ENCODE results near the gene LONP1. TPM values are rescaled to one million over a fixed set of nuclear protein-coding genes. Genes with fewer than 3 reads are reported as not detected.

LONP1 gene, protein sequence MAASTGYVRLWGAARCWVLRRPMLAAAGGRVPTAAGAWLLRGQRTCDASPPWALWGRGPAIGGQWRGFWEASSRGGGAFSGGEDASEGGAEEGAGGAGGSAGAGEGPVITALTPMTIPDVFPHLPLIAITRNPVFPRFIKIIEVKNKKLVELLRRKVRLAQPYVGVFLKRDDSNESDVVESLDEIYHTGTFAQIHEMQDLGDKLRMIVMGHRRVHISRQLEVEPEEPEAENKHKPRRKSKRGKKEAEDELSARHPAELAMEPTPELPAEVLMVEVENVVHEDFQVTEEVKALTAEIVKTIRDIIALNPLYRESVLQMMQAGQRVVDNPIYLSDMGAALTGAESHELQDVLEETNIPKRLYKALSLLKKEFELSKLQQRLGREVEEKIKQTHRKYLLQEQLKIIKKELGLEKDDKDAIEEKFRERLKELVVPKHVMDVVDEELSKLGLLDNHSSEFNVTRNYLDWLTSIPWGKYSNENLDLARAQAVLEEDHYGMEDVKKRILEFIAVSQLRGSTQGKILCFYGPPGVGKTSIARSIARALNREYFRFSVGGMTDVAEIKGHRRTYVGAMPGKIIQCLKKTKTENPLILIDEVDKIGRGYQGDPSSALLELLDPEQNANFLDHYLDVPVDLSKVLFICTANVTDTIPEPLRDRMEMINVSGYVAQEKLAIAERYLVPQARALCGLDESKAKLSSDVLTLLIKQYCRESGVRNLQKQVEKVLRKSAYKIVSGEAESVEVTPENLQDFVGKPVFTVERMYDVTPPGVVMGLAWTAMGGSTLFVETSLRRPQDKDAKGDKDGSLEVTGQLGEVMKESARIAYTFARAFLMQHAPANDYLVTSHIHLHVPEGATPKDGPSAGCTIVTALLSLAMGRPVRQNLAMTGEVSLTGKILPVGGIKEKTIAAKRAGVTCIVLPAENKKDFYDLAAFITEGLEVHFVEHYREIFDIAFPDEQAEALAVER
- 83.1 TPM for total RNA-seq

DNA sequence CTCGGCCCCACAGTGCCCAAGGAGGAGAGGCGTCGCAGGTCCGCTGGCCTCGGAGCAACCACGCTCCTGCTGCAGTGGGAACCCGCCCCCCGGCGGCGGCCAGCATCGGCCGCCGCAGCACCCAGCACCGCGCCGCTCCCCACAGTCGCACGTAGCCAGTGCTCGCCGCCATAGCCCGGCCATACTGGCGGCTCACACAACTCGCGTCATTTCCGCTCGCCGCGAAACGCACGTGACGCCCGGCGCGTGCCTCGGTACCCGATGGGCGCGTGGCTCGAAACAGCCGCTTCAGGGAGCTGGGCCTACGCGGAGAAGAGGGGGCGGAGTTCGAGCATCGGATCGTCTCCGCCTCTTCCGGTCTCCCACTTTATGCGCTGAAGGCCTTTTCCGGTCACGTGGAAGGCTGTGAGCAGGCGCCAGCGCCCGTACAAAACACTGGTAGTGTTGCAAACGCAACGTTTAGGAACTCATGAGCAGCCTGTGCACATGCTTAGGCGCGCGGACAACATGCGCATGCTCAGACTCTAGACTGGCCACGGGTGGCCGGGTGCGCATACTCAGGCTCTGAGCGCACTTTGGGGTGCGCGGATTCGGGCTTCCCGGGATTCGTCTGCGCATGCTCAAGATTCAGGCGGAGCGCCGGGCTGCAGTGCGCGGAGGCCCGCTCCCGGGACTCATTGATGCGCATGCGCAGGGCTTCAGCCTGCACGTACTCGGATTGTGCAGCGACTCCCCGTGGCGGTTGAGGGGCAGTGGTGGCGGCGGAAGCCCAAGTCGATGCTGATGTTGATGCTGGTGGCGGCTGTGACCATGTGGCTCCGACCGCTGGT lies at the start of gene LONP1, which contains the start of gene CATSPERD:
Gene LONP1, minus strand, starts transcription at position 186 of the 830 bp plus-strand sequence. Its CDS starts 14 bp downstream, at position 172.
Gene CATSPERD, plus strand, starts transcription at position 677 of the 830 bp plus-strand sequence. Its CDS starts 101 bp downstream, at position 778.

DNA sequence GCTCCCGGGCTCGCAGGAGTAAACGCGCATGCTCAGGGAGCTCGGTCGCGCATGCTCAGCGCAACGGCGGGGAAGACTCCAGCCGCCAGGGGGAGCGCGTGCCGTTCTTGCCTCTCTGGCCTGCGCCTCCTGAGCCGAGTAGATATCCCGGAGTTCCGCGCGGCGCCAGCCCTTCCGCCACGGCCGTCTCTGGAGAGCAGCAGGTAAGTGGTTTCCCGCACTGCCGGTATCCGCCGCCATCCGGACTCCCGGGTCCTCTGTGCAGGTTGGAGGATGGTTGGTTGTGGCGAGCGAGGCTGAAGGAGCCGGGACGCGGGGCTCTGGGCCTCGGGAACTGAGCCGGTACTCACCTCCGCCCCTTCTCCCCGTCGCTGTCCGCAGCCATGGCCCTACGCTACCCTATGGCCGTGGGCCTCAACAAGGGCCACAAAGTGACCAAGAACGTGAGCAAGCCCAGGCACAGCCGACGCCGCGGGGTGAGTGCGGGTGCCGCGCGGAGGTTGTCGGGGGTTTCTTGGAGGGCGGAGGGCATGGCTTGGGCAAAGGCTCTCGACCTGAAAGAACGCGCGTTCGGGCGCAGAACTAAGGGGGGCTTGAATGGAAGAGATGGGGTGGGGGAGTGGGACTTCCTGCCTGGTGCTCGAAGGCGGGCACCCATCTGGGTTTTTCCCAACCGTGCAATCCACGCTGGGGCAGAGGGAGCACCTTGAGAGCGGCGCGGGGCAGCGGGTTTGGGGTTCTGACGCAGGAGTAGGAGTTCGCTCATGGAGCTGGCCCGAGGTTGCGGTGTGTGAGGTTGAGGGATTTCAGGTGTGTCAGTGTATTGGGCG lies 29.6 kb downstream of the LONP1 start, which contains the start of gene RPL36:
Gene RPL36, plus strand, starts transcription at position 171 of the 830 bp plus-strand sequence. Its CDS starts 213 bp downstream, at position 384.

DNA sequence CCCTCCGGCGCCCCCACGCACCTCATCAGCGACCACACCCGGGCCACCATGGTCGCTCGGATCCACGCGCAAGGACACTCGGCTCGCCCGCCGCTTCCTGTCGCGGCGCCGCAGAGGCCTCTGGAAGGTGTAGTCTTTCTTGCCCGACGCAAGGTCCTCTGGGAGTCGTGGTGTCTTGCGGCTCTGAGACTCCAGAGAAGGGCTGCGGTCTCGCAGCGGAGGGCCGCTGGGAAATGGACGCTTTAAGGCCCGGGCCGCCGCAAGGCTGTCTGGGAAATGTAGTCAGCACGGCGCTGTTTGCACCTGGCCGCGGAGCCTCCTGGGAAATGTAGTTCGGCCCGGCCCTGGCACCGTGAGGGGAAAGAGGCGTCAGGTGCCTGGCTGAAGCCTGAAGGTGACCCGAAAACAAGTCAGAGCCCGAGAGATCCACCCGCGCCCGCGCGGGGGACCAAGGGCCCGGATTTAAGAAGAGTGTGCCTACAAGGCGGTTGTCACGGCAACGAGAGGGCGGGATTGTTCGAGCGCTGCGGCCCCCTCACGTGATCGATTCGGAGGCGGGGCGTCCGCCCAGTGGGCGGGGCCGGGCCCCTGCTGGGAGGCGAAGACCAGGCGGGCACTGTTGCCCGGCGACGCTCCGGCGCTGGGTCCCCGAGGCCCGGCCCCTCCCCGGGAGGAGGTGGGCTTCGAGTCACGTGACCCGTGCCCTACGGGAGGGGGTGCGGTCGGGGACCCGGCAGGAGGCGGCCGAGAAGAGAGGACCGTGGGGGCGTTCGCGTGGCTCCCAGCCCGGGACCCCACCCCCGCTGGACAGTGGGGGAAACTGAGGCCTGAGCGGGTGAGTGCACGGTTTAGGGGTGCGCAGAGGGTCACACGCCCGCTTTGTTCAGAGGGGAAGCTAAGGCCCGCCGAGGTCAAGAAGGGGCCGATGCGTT lies 39.2 kb downstream of the LONP1 start, which contains the start of the genes HSD11B1L and MICOS13:
Gene HSD11B1L, plus strand, starts transcription at position 591 of the 932 bp plus-strand sequence. CDS start 3,806 bp downstream, outside the sequence.
Gene MICOS13, minus strand, starts transcription at position 80 of the 932 bp plus-strand sequence. Its CDS starts 30 bp downstream, at position 50.

Other genes starting within 250 kb of the LONP1 start
- 0.93 TPM for gene TINCR, start 152.2 kb downstream of the LONP1 start, total RNA-seq
- gene SAFB2, start 97.4 kb downstream of the LONP1 start, total RNA-seq, result 80.2 TPM
- 118 TPM for gene SAFB, start 97.1 kb downstream of the LONP1 start, total RNA-seq
- gene MICOS13, start 39.6 kb downstream of the LONP1 start, total RNA-seq, result 90.4 TPM
- gene HSD11B1L, start 39.1 kb downstream of the LONP1 start, total RNA-seq, result 12.6 TPM
- gene RPL36, start 29.9 kb downstream of the LONP1 start, total RNA-seq, result 754 TPM
- not detected for gene CATSPERD, start 491 bp upstream of the LONP1 start, total RNA-seq
- gene PRR22, start 64.6 kb upstream of the LONP1 start, total RNA-seq, result 1.1 TPM
- 31.2 TPM for gene DUS3L, start 71.0 kb upstream of the LONP1 start, total RNA-seq
- gene NRTN, start 84.9 kb upstream of the LONP1 start, total RNA-seq, result 2.9 TPM
- 19.0 TPM for gene FUT6, start 119.6 kb upstream of the LONP1 start, total RNA-seq
- 0.41 TPM for gene FUT3, start 131.3 kb upstream of the LONP1 start, total RNA-seq
- gene FUT5, start 150.4 kb upstream of the LONP1 start, total RNA-seq, result not detected
- 134 TPM for gene NDUFA11, start 183.6 kb upstream of the LONP1 start, total RNA-seq
- gene VMAC, start 184.7 kb upstream of the LONP1 start, total RNA-seq, result 13.4 TPM
- gene CAPS, start 194.1 kb upstream of the LONP1 start, total RNA-seq, result 59.2 TPM